NCI-H2107 treated with DMSO at 0.1 percent for 48 hours (cell line): Measurements from ENCODE around the gene GNMT.

ENCODE experiments used
- DNase-seq: peaks from one replicate; lab custom pipeline; 2025; ENCODE audit not compliant: unreplicated experiment; lab: John Stamatoyannopoulos, UW

Gene GNMT

GRCh38 chr6:43012364-43012763 is 51.8 kb downstream of the GNMT start:
- DNase-seq: no peak

- no peak for DNase-seq
Measured at GRCh38 chr6:43013097-43013842, 52.7 kb downstream of the GNMT start.
